DOHH2 (cell line): ENCODE results near the gene RBBP6.

ENCODE experiments used
- EZH2phosphoT487 ChIP-seq: fragments of 200-600 bp; sonication (generic); IDR thresholded peaks from 2 replicates; pipeline ENCODE4 v1.6.1; 2017; ENCODE audit warnings: borderline replicate concordance, mild to moderate bottlenecking, antibody characterized with exemption, low read length, moderate library complexity, mixed read lengths
- TF ChIP-seq, protein P1 (sequence below): fragments of 200-600 bp; sonication (generic); IDR thresholded peaks from one replicate; pipeline ENCODE4 v1.5.1; 2014; ENCODE audit warnings: antibody characterized with exemption, mild to moderate bottlenecking, low read depth, low read length; ENCODE audit not compliant: poor library complexity, severe bottlenecking

DNA sequence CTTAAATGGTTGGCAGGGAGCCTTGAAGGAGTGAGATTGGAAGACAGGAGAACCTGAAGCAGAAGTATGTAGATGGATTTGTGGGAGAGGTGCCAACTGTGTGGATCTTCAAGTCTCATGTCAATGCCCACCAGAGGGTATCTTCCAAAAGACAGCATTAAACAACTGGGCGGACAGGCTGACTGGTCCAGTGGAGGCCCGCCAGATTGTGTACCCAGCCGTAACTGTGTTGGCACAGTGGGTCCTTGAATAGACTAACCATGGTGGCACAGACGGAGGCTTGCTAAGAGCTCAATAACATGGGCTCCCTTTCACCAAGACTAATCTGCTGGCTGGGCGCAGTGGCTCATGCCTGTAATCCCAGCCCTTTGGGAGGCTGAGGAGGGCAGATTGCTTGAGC, 24.2 kb upstream of the RBBP6 start:
- TF ChIP-seq, protein P1, sequence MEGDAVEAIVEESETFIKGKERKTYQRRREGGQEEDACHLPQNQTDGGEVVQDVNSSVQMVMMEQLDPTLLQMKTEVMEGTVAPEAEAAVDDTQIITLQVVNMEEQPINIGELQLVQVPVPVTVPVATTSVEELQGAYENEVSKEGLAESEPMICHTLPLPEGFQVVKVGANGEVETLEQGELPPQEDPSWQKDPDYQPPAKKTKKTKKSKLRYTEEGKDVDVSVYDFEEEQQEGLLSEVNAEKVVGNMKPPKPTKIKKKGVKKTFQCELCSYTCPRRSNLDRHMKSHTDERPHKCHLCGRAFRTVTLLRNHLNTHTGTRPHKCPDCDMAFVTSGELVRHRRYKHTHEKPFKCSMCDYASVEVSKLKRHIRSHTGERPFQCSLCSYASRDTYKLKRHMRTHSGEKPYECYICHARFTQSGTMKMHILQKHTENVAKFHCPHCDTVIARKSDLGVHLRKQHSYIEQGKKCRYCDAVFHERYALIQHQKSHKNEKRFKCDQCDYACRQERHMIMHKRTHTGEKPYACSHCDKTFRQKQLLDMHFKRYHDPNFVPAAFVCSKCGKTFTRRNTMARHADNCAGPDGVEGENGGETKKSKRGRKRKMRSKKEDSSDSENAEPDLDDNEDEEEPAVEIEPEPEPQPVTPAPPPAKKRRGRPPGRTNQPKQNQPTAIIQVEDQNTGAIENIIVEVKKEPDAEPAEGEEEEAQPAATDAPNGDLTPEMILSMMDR: no peak
- no peak for TF ChIP-seq EZH2phosphoT487
